ENCODE results near the gene VOPP1.
A peak's percentile ranks its signal among the peaks of the same experiment; 100 is the strongest.

Gene VOPP1

GRCh38 chr7:55576753-55577152 is 4.5 kb upstream of the VOPP1 start:
- no CpG with 5 or more reads among the region's 4 CpGs for WGBS (ENCODE audit: insufficient coverage, insufficient read length)
- Histone ChIP-seq H3K36me3 (ENCODE audit: control insufficient read depth, insufficient read depth, low read length) (no peaks in the 10 kb centered on the region), H3K4me3 (ENCODE audit: low read length) (no peak overlapping the region), H3K9me3 (ENCODE audit: control insufficient read depth, insufficient read depth, low read length) (no peaks in the 10 kb centered on the region), H3K27me3 (ENCODE audit: control insufficient read depth, insufficient read depth, low read length) (no peaks in the 10 kb centered on the region), H3K4me1 (ENCODE audit: control insufficient read depth, insufficient read depth, low read length) (no peaks in the 10 kb centered on the region), H3K27ac (ENCODE audit: low read length) (no peak overlapping the region)
- no peak for DNase-seq (ENCODE audit: low read depth, low spot score)

GRCh38 chr7:55575733-55576132 is 3.4 kb upstream of the VOPP1 start:
- no peak for DNase-seq (ENCODE audit: low read depth, low spot score)
- H3K27me3 ChIP-seq (ENCODE audit: control insufficient read depth, insufficient read depth, low read length) = no peaks in the 10 kb centered on the region
- H3K9me3 ChIP-seq (ENCODE audit: control insufficient read depth, insufficient read depth, low read length) = no peaks in the 10 kb centered on the region
- no CpG with 5 or more reads among the region's 4 CpGs for WGBS (ENCODE audit: insufficient coverage, insufficient read length)
- H3K27ac ChIP-seq (ENCODE audit: low read length) = no peak overlapping the region
- no peaks in the 10 kb centered on the region for H3K36me3 ChIP-seq (ENCODE audit: control insufficient read depth, insufficient read depth, low read length)
- H3K4me3 ChIP-seq (ENCODE audit: low read length) = no peak overlapping the region
- H3K4me1 ChIP-seq (ENCODE audit: control insufficient read depth, insufficient read depth, low read length) = no peaks in the 10 kb centered on the region

DNA sequence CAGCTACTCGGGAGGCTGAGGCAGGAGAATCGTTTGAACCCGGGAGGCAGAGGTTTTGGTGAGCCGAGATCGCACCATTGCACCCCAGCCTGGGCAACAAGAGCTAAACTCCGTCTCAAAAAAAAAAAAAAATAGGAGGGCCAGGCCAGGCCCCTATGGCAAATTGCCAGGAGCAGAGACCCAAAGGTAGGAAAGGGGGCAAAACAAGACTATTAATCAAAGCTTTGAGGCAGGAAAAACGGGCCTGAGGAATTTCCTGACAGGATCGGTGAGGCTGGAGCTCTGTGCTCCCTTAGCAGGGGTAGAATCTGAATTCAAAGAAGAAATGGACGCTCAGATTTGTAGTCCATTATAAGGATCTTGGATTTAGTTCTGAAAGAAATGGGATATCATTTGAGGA is 2.8 kb upstream of the VOPP1 start:
- H3K4me3 ChIP-seq (ENCODE audit: low read length) = no peak overlapping the region
- no peak overlapping the region for H3K27ac ChIP-seq (ENCODE audit: low read length)
- WGBS (ENCODE audit: insufficient coverage, insufficient read length) = no CpG with 5 or more reads among the region's 9 CpGs
- H3K4me1 ChIP-seq (ENCODE audit: control insufficient read depth, insufficient read depth, low read length) = no peaks in the 10 kb centered on the region
- no peaks in the 10 kb centered on the region for H3K36me3 ChIP-seq (ENCODE audit: control insufficient read depth, insufficient read depth, low read length)
- no peaks in the 10 kb centered on the region for H3K9me3 ChIP-seq (ENCODE audit: control insufficient read depth, insufficient read depth, low read length)
- H3K27me3 ChIP-seq (ENCODE audit: control insufficient read depth, insufficient read depth, low read length) = no peaks in the 10 kb centered on the region
- no peak for DNase-seq (ENCODE audit: low read depth, low spot score)

GRCh38 chr7:55574051-55574717 is 1.9 kb upstream of the VOPP1 start:
- no peak for DNase-seq (ENCODE audit: low read depth, low spot score)
- no CpG with 5 or more reads among the region's 3 CpGs for WGBS (ENCODE audit: insufficient coverage, insufficient read length)
- no peak overlapping the region for H3K27ac ChIP-seq (ENCODE audit: low read length)
- 0 out of 2 replicates have a peak, but pooled peaks cover 1% of the 10 kb centered on the region for H3K4me1 ChIP-seq (ENCODE audit: control insufficient read depth, insufficient read depth, low read length)
- H3K36me3 ChIP-seq (ENCODE audit: control insufficient read depth, insufficient read depth, low read length) = no peaks in the 10 kb centered on the region
- no peak overlapping the region for H3K4me3 ChIP-seq (ENCODE audit: low read length)
- no peaks in the 10 kb centered on the region for H3K27me3 ChIP-seq (ENCODE audit: control insufficient read depth, insufficient read depth, low read length)
- H3K9me3 ChIP-seq (ENCODE audit: control insufficient read depth, insufficient read depth, low read length) = no peaks in the 10 kb centered on the region

GRCh38 chr7:55573234-55573900 is 1.1 kb upstream of the VOPP1 start:
- no peaks in the 10 kb centered on the region for H3K9me3 ChIP-seq (ENCODE audit: control insufficient read depth, insufficient read depth, low read length)
- H3K36me3 ChIP-seq (ENCODE audit: control insufficient read depth, insufficient read depth, low read length) = no peaks in the 10 kb centered on the region
- peak overlapping the region; percentile 78; the same call in 1 of the 2 replicates for H3K4me3 ChIP-seq (ENCODE audit: low read length)
- no peaks in the 10 kb centered on the region for H3K27me3 ChIP-seq (ENCODE audit: control insufficient read depth, insufficient read depth, low read length)
- DNase-seq (ENCODE audit: low read depth, low spot score) = no peak
- no CpG with 5 or more reads among the region's 9 CpGs for WGBS (ENCODE audit: insufficient coverage, insufficient read length)
- H3K4me1 ChIP-seq (ENCODE audit: control insufficient read depth, insufficient read depth, low read length) = peaks cover 1% of the 10 kb centered on the region; the same call in 1 of the 2 replicates
- no peak overlapping the region for H3K27ac ChIP-seq (ENCODE audit: low read length)

DNA sequence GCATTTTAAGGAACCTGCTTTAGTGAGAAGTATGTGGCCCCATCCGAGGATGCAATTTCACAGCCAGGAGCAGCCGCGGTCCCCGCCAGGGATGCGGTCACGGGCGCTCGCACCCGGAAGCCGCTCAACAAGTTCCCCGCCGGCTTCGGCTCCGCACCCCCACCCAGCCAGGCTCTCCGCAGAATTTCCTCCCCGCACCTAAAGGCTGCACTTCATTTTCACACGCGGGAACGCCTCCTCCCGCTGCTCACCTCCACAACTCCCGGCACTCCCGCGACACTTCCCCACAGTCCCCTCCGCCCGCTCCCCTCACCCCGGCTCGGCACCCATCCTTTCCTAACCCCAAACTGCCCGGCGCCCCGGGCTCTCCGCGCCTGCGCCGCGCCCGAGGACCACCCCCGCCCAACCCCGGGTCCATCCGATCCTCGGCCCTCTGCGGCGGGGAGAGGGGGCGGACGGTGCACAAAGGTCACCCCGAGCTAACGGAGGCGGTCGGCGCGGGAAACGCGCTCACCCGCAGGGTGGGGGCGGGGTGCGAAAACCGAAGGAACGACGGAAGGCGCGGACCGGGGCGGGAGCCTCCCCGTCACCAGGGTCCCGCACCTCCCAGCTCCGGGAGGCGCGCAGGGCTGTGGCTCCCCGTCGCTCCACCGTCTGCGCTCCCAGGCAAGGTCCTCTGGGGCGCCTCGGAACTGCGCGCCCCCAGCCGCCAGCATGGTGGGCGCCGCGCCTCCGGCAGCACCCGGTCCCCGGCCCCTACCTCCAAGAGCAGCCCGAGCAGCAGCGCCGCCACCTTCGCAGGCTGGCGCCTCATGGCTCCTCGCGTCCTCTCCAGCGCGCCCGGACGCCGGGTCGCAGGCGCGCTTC is 558 bp downstream of the VOPP1 start:
- Histone ChIP-seq H3K27ac (ENCODE audit: low read length) (no peak overlapping the region), H3K4me3 (ENCODE audit: low read length) (peak overlapping the region; percentile 93), H3K36me3 (ENCODE audit: control insufficient read depth, insufficient read depth, low read length) (no peaks in the 10 kb centered on the region), H3K9me3 (ENCODE audit: control insufficient read depth, insufficient read depth, low read length) (no peaks in the 10 kb centered on the region), H3K27me3 (ENCODE audit: control insufficient read depth, insufficient read depth, low read length) (no peaks in the 10 kb centered on the region), H3K4me1 (ENCODE audit: control insufficient read depth, insufficient read depth, low read length) (peaks cover 1% of the 10 kb centered on the region; the same call in 1 of the 2 replicates)
- no peak for DNase-seq (ENCODE audit: low read depth, low spot score)
- no CpG with 5 or more reads among the region's 97 CpGs for WGBS (ENCODE audit: insufficient coverage, insufficient read length)

GRCh38 chr7:55570939-55571338 is 1.4 kb downstream of the VOPP1 start:
- peaks cover 1% of the 10 kb centered on the region; the same call in 1 of the 2 replicates for H3K4me1 ChIP-seq (ENCODE audit: control insufficient read depth, insufficient read depth, low read length)
- no peaks in the 10 kb centered on the region for H3K27me3 ChIP-seq (ENCODE audit: control insufficient read depth, insufficient read depth, low read length)
- H3K4me3 ChIP-seq (ENCODE audit: low read length) = no peak overlapping the region; the same call in 1 of the 2 replicates
- no peak for DNase-seq (ENCODE audit: low read depth, low spot score)
- H3K36me3 ChIP-seq (ENCODE audit: control insufficient read depth, insufficient read depth, low read length) = no peaks in the 10 kb centered on the region
- no CpG with 5 or more reads among the region's 5 CpGs for whole genome bisulfite sequencing (ENCODE audit: insufficient coverage, insufficient read length)
- H3K27ac ChIP-seq (ENCODE audit: low read length) = no peak overlapping the region
- no peaks in the 10 kb centered on the region for H3K9me3 ChIP-seq (ENCODE audit: control insufficient read depth, insufficient read depth, low read length)

DNA sequence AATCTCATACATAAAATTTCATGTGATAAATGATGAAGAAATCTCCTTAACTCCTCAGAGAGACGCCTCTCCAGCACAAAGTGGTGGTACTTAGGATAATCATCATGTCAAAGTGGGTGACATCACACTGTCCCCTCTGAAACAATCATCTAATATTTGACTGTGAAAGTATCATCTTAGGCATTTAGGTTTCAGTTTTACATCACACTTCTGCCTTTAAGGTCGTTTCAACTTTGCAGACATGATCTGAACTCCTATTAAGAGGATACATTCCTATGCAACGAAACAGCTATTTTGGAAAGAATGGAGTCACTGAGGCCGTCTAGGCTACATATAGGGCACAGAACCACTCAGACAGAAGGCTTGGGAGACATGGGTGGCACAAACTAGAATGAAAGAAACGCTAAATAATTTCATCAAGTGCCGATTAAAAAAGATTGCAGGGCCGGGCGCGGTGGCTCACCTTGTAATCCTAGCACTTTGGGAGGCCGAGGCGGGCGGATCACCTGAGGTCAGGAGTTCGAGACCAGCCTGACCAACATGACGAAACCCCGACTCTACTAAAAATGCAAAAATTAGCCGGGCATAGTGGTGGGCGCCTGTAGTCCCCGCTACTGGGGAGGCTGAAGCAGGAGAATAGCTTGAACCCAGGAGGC is 2.0 kb downstream of the VOPP1 start:
- H3K4me1 ChIP-seq (ENCODE audit: control insufficient read depth, insufficient read depth, low read length) = peaks cover 3% of the 10 kb centered on the region; the same call in 1 of the 2 replicates
- no peaks in the 10 kb centered on the region for H3K9me3 ChIP-seq (ENCODE audit: control insufficient read depth, insufficient read depth, low read length)
- H3K36me3 ChIP-seq (ENCODE audit: control insufficient read depth, insufficient read depth, low read length) = no peaks in the 10 kb centered on the region
- no CpG with 5 or more reads among the region's 18 CpGs for WGBS (ENCODE audit: insufficient coverage, insufficient read length)
- H3K4me3 ChIP-seq (ENCODE audit: low read length) = no peak overlapping the region
- no peak for DNase-seq (ENCODE audit: low read depth, low spot score)
- H3K27ac ChIP-seq (ENCODE audit: low read length) = no peak overlapping the region
- no peaks in the 10 kb centered on the region for H3K27me3 ChIP-seq (ENCODE audit: control insufficient read depth, insufficient read depth, low read length)

DNA sequence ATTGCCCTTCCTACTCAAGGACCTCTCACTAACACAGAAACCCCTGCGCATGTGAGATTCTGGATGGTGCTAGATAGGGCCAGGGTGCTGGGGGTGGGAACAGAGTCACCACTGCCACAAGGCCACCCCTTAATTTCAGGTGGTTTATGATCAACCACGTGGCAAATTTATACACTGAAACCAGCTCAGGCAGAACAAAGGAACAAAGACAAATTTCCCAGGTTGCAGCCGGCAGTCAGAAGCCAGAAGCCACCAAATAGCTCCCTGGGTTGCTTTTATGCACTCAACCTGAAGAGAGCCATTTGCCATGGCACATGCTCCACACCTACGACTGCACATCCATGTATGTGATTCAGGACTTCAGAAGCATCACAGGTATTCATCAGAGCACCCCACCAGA is 2.5 kb downstream of the VOPP1 start:
- no peak for DNase-seq (ENCODE audit: low read depth, low spot score)
- WGBS (ENCODE audit: insufficient coverage, insufficient read length) = no CpG with 5 or more reads among the region's 4 CpGs
- no peak overlapping the region for H3K27ac ChIP-seq (ENCODE audit: low read length)

DNA sequence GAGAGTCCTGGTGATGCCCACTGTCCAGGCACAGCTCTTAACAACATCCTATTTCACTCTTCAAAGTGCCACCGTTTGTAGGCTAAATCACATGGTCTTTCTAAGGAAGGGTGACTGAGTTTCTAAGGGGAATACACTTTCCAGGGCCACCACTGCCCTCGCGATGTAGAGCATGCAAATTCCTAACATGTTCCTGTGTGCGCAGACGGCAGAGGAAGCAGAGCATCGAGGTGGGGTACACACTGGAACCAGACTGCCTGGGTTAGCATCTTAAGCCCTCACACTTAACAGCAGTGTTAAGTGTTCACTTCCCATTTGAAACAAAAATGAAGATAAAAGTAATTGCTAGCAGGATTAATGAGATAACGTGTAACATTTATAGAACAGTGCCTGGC is 3.0 kb downstream of the VOPP1 start:
- no CpG with 5 or more reads among the region's 7 CpGs for WGBS (ENCODE audit: insufficient coverage, insufficient read length)
- Histone ChIP-seq H3K27me3 (ENCODE audit: control insufficient read depth, insufficient read depth, low read length) (no peaks in the 10 kb centered on the region), H3K4me1 (ENCODE audit: control insufficient read depth, insufficient read depth, low read length) (peaks cover 3% of the 10 kb centered on the region; the same call in 1 of the 2 replicates), H3K9me3 (ENCODE audit: control insufficient read depth, insufficient read depth, low read length) (no peaks in the 10 kb centered on the region), H3K36me3 (ENCODE audit: control insufficient read depth, insufficient read depth, low read length) (no peaks in the 10 kb centered on the region), H3K27ac (ENCODE audit: low read length) (no peak overlapping the region), H3K4me3 (ENCODE audit: low read length) (no peak overlapping the region)
- DNase-seq (ENCODE audit: low read depth, low spot score) = no peak

More for the DNA sequence above, 2.5 kb downstream of the VOPP1 start:
- Histone ChIP-seq H3K27me3 (ENCODE audit: control insufficient read depth, insufficient read depth, low read length) (no peaks in the 10 kb centered on the region), H3K9me3 (ENCODE audit: control insufficient read depth, insufficient read depth, low read length) (no peaks in the 10 kb centered on the region), H3K4me1 (ENCODE audit: control insufficient read depth, insufficient read depth, low read length) (peaks cover 3% of the 10 kb centered on the region; the same call in 1 of the 2 replicates), H3K4me3 (ENCODE audit: low read length) (no peak overlapping the region), H3K36me3 (ENCODE audit: control insufficient read depth, insufficient read depth, low read length) (no peaks in the 10 kb centered on the region)
